Dedifferentiated amniotic fluid mesenchymal stem cell (primary cell): ENCODE results near the gene TPRX1.
"Not testable (repeated sequence)": the region's sequence is repeated elsewhere in the genome, so short reads cannot be mapped to it uniquely, and the experiment has no call there.

ENCODE experiments used
- DNase-seq: peaks from one replicate; pipeline ENCODE4 v3.0.0-alpha.2; 2016; ENCODE audit errors: extremely low spot score

Gene TPRX1

GRCh38 chr19:47804451-47804850 is at the start of gene TPRX1:
TPRX1 (minus strand) TSS chr19:47804551; CDS start chr19:47804539, 12 bp downstream.
- not testable (repeated sequence) for DNase-seq

GRCh38 chr19:47853003-47853402 is 48.7 kb upstream of the TPRX1 start:
- no peak for DNase-seq

GRCh38 chr19:47848823-47849473 is 44.6 kb upstream of the TPRX1 start:
- no peak for DNase-seq

- no peak for DNase-seq
These were observed 44.1 kb upstream of the TPRX1 start for GRCh38 chr19:47848425-47848822.

DNA sequence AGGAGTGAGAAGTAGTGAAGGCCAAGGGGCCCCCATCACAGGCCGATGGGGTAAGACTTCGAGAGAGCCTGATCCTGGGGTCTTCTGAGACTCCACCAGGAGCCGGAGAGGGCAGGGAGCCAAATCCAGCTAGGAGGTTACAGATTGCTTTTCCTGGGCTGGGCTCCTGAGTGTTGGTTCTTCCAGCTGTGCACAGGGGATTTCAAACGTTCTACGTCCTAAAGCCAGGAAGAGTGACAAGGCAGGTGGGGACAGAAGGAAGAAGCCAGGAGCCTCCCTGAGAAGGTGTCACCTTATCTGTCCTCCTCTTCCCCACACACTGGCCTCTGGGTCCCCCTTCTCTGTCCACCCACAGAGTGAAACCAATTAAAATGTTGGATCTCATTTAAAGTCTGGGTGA is 38.6 kb upstream of the TPRX1 start:
- no peak for DNase-seq

GRCh38 chr19:47839913-47840312 is 35.6 kb upstream of the TPRX1 start:
- no peak for DNase-seq

- no peak for DNase-seq
These were observed 35.1 kb upstream of the TPRX1 start for GRCh38 chr19:47839411-47839810.

DNA sequence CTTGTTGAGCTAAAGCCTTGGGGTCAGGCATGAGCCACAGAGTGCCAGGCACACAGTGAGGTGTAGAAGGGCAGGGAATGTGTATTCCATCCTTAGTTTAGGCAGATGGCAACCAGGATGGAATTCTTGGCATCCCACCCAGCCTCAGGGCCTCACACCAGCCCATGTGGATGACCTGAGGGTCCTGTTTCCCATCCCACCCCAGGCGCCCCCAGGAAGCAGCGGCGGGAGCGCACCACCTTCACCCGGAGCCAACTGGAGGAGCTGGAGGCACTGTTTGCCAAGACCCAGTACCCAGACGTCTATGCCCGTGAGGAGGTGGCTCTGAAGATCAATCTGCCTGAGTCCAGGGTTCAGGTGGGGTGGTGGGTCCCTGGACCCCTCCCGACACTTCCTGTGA is 31.7 kb upstream of the TPRX1 start:
- DNase-seq: no peak

DNA sequence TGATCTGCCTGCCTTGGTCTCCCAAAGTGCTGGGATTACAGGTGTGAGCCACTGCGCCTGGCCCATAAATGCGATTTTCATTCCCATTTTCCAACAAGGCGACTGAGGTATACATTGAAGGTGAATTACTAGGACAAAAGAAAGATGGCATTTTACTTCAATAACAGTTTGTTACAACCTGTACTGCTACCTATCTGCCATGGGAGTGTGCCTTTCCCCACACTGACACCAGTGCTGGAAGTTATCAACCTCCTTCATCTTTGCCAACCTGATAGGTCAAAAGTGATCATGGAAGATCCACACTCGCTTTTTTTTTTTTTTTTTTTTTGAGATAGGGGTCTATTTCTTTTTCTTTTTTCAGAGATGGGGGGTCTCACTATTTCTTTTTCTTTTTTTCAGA is 28.4 kb upstream of the TPRX1 start:
- no peak for DNase-seq

GRCh38 chr19:47826800-47827199 is 22.4 kb upstream of the TPRX1 start:
- no peak for DNase-seq

- no peak for DNase-seq
These were observed 20.0 kb upstream of the TPRX1 start for GRCh38 chr19:47824396-47824795.

- DNase-seq: no peak
These were observed 17.2 kb upstream of the TPRX1 start, which contains the start of gene CRX for GRCh38 chr19:47821460-47822020. CRX (plus strand) TSS chr19:47821937; CDS start chr19:47834444, 12,507 bp downstream.

DNA sequence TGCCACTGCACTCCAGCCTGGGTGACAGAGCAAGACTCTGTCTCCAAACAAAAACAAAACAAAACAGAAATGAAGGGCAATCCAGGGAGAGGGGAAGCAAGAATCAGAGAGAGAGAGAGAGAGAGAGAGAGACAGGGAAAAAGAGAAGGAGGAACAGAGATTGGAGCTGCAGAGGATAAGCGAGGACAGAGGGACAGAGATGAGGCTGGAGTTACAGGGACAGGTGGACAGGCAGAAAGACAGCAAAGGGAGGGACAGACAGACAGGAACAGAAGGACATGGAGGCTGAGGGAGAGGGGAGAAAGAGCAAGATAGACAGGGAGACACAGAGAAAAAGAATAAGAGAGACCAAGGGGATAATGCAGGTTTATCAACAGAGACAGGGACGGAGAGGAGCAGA is 16.1 kb upstream of the TPRX1 start:
- no peak for DNase-seq

DNA sequence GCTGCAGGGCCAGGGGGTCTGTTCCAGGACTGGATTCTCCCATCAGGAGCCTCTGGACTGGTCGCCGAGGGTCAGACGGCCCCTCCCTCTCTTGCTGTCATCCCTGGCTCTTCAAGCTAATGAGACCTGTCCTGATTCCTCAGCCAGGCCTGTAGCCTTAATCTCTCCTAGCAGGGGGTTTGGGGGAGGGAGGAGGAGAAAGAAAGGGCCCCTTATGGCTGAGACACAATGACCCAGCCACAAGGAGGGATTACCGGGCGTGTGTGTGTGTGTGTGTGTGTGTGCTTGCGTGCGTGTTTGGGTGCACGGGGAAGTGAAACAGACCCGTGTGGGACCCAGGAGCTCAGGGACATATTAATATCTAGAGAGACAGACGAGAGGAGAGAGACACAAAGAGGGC is 15.5 kb upstream of the TPRX1 start:
- no peak for DNase-seq

DNA sequence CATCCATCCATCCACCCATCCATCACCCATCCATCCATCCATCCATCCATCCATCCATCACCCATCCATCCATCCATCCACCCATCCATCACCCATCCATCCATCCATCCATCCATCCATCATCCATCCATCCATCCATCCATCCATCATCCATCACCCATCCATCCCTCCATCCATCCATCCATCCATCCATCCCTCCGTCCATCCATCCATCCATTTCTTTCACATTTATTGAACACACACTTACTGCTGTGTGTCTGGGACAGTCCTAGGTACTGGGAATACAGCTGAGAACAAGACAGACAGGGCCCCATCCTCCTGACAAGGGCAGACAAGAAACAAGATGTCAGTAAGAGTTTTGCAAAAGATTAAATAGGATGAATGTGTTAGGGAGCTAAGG is 13.9 kb upstream of the TPRX1 start:
- not testable (repeated sequence) for DNase-seq

- not testable (repeated sequence) for DNase-seq
These were observed 11.9 kb upstream of the TPRX1 start for GRCh38 chr19:47816270-47816669.

GRCh38 chr19:47813995-47814328 is 9.6 kb upstream of the TPRX1 start:
- DNase-seq: no peak

DNA sequence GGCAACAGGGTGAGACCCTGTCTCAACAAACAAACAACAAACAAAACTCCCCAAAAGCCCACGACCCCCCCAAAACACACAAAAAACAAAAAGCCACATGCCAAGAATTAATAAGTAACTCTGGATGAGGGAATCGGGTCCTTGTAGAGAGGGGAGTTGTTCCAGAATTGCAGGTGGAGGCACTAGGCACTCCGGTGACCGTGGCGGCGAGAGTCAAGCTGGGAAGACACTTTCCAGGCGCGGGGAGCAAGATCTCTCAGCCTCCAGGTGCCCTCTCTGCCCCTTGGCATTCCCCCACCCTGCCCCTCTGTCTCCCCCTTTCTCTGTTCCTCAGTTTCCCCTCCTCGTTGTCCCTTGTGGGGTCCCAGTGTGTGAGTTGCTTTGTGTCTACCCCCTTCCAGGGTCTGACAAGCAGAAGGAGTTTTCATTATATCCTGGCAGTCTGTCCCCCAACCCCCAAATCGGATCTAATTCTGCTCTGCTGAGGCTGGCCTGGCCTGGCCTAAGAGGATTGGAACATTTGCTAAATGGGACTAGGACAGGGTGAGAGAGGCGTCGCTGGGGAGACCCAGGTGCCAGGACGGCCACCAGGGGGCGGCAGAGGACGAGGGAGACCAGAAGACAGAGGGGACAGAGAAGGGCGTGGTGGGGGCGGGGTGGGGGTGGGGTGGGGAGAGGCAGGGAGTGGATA is 9.1 kb upstream of the TPRX1 start:
- DNase-seq: peak; percentile 20

DNA sequence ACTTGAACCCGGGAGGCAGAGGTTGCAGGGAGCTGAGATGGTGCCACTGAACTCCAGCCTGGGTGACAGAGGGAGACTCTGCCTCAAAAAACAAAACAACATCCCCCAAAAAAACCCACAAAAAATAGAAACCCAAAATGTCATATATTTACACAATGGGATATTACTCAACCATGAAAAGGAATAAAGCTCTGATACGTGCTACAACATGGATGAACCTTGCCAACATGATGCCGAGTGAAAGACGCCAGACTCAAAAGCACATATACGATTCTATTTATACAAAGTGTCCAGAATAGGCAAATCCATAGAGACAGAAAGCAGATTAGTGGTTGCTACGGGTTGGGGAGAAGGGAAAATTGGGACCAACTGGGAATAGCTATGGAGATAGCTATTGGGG is 2.1 kb upstream of the TPRX1 start:
- no peak for DNase-seq

DNA sequence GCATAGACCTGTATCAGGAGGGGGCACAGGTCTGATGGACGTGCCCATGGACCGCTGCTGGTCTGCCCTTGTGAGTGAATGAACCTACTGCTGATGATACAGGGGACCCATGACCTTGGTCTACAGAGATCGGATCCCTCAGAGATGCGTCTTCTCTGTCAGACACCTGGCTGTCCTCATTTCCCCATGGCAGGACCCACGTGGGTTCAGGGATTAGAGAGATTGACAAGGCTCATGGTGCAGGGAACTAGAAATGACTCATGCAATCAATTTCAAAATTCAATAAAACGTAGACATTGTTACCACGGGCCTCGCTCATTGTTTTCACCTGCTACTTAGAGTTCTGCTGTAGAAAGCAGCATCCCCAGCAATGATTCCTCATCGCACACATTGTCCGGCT is 962 bp upstream of the TPRX1 start:
- no peak for DNase-seq

- not testable (repeated sequence) for DNase-seq
These were observed 680 bp downstream of the TPRX1 start for GRCh38 chr19:47803671-47804070.

- DNase-seq: not testable (repeated sequence)
These were observed 1.2 kb downstream of the TPRX1 start for GRCh38 chr19:47803148-47803547.

DNA sequence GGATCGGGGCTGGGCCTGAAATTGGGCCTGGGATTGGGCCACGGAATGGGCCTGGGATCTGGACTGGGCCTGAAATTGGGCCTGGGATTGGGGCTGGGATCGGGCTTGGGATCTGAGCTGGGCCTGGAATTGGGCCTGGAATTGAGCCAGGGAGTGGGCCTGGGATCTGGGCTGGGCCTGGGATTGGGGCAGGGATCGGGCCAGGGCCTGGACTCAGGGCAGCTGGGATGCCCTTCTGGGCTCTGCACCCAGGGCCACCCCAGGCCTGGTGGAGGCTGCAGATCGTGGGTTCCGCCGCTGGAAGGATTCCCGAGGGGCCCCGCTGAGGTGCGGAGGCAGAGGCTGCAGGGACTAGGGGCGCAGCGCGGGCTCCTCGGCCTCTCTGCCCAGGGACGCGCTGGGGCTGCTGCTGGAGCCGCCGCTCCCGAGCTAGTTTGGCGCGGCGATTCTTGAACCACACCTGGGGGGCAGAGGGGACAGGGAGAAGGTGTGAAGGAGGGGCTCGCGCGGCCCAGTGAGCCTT is 1.8 kb downstream of the TPRX1 start:
- no peak for DNase-seq
